GM12872 (cell line): ENCODE measurements around the gene RPL10.

Experiments used
- CTCF ChIP-seq: IDR thresholded peaks from 3 replicates; pipeline ENCODE4 v1.5.1; 2011; ENCODE audit warnings: low read depth, mild to moderate bottlenecking, low read length, moderate library complexity; ENCODE audit not compliant: insufficient read depth

Gene RPL10

DNA sequence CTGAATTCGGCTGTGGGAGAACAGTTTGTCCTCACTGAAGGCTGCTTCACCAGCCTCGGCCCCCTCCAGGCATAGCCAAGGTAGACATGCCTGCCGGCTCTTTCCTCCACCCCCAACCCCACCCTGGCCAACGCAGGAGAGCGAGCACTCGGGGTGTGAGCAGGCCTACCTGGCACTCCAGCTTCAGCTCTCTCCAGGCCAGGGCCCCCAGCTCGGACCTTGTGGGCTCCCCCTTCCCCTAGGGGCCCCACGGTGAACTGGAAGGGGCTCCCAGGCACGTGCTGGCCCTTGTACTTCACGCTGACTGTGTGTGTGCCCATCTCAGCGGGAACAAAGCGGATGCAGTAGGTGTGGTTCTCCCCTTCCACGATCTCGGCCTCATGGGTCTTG is 46.2 kb upstream of the RPL10 start:
- no peak for TF ChIP-seq CTCF

GRCh38 chrX:154352466-154352865 is 45.7 kb upstream of the RPL10 start:
- no peak for TF ChIP-seq CTCF

- no peak for TF ChIP-seq CTCF
Measured at GRCh38 chrX:154353172-154353843, 44.9 kb upstream of the RPL10 start.

DNA sequence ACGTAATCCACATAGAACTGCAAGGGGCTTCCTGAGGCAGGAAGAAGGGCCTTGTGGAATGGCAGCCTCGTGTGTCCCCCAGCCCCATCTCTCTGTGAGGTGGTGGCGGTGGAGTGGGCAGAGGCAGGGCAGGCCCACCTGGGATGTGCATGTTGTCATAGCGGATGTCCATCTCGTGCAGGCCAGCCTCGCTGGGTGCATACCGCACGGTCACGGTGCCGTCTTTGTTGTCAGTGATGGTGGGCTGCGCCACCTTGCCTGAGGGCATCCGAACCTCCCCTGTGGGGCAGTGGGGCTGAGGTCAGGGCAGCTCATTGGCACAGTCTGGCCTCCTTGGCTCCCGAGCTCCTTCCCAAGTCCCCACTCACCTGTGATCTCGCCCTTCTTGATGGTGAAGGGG is 44.2 kb upstream of the RPL10 start:
- no peak for TF ChIP-seq CTCF

GRCh38 chrX:154354516-154354915 is 43.7 kb upstream of the RPL10 start:
- TF ChIP-seq CTCF: no peak

DNA sequence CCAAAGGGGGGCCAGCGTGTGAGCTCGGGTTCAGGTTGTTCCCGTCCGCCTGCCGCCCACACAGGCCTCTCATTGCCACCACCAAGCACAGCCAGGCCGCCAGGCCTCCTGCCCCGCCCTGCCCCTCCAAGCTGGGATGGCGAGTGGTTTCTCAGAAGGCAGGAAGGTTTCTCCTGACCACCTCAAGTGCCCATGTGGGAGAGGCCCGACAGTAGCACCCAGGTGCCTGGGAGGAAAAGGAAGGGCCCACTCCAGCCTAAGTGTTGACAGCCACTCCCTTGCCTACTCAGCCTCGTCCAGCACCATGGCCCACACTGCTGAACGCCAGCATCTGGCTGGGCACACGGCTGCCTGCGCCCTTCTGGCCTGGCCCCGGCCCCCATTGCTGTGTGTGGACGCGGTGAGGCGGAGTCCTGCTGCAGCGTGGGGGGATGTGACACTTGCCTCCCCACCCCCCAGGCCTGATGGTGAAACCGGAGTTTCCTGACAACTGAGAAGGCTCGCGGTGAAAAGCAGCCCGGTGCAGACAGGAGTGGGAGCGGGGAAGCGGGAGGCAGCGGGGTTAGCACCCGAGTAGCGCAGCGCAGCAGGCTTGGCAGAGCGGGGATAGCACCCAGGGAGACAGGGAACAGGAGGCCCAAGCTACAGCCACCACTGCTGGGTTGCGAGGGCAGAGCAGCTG is 42.9 kb upstream of the RPL10 start:
- TF ChIP-seq CTCF: no peak

DNA sequence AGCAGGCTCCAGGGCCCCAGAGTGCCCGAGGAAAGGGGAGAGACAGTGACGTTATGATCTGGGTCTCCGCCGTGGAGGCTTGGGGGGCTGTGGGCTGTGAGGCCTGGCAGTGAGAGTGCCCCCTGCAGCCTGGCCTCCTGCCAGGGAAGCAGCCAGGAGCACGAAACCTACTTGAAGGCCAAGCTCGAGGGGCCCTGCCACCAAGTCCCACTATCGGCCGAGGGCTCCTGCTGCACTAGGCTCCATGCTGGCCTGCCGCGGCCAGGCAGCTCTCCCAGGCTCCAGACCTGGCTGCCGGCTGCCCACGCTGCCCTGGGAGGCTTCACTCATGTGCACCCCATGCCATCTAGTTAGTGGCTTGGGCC is 42.4 kb upstream of the RPL10 start:
- no peak for TF ChIP-seq CTCF
